Tibial nerve (tissue), 3 donors: ENCODE results near the gene CEP295NL.
A peak's percentile ranks its signal among the peaks of the same experiment; 100 is the strongest.

ENCODE experiments used
- CTCF ChIP-seq, 5 experiments: fragments of 200-600 bp in 3 of 5; fragments of 450-650 bp in 2 of 5; sonication (generic) in 3 of 5; IDR thresholded peaks; one replicate each; pipeline ENCODE4 v1.5.1; 2016 to 2019; ENCODE audit warnings: antibody characterized with exemption in 5 of 5, mild to moderate bottlenecking in 3 of 5, moderate library complexity in 2 of 5
- POLR2A ChIP-seq, 2 donors: fragments of 450-650 bp; IDR thresholded peaks; one replicate each; pipeline ENCODE4 v1.6.1; 2017; ENCODE audit warnings: antibody characterized with exemption in 2 of 2, mild to moderate bottlenecking in 2 of 2, moderate library complexity in 2 of 2

DNA sequence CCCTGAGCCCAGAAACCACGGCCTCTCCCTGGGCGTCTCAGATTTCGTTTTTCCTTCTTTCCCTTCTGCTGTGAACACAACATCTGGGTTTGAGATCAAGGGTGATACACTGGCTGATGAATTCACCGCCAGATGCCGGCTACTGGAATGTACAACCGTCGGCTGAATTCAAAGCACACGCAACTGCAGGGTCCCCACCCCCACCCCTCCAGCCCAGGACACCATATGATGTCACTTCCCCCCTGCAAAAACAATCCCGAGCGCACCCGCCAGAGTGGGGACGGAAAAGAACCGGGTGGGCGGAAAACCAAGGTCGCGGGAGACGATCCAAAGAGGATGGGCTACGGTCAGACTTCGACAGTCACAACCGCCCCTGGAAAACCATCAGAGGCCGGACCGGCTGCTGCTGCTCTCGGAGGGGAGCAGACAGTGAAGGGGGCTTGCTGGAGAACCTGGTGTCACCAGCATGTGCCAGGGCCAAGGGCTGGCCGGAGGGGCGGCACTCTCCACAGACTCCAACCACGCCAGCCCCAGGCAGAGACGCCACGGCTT is 23.3 kb downstream of the CEP295NL start:
- TF ChIP-seq CTCF (IDR thresholded peaks at IDR 0.05) (peak in 1 of 5 experiments; percentile 51), POLR2A (IDR thresholded peaks at IDR 0.05) (no peak)
